NB4 (cell line): ENCODE measurements around the gene CACNA2D3.

Source experiments
- DNase-seq: peaks from one replicate; pipeline ENCODE4 v3.0.0; 2010; ENCODE audit warnings: low read depth
- H3K4me3 ChIP-seq: one replicate; pipeline ENCODE4 v1.5.1; 2011; ENCODE audit warnings: mild to moderate bottlenecking, low read depth, low read length, moderate library complexity
- MYC ChIP-seq: IDR thresholded peaks from 2 replicates; pipeline ENCODE4 v1.6.1; 2011; ENCODE audit warnings: low read depth, low read length
- POLR2A ChIP-seq: IDR thresholded peaks from 2 replicates; pipeline ENCODE4 v1.6.1; 2011; ENCODE audit warnings: mild to moderate bottlenecking; ENCODE audit not compliant: insufficient read length; ENCODE audit errors: extremely low read depth
- TF ChIP-seq, protein P1 (sequence below): IDR thresholded peaks from one replicate; pipeline ENCODE4 v1.5.1; 2012; ENCODE audit warnings: low read depth, low read length
- TF ChIP-seq, protein P2 (sequence below): IDR thresholded peaks from 2 replicates; pipeline ENCODE4 v1.6.1; 2011; ENCODE audit warnings: low read depth, low read length

Gene CACNA2D3

DNA sequence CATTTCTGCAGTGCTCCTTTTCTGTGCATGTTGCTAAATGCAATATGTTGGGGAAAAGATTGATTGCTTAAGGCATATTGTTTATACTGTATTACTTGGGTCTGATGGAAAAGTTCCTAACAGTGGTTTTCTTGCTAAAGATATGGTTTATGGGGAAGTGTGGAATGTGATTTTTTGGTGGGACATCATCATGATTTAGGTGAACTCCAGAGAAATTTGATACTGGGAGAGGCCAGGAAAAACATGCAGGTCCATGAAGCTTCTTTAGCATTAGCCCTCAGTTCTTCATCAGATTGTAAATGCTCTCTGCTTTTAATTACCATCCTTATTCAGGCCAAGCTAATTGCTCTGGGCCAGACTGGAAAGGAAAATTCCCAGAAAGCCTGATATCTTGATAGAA lies 658.0 kb downstream of the CACNA2D3 start:
- no peak for DNase-seq
- H3K4me3 ChIP-seq: no peak overlapping the region
- TF ChIP-seq MYC: no peak
- TF ChIP-seq, protein P1, sequence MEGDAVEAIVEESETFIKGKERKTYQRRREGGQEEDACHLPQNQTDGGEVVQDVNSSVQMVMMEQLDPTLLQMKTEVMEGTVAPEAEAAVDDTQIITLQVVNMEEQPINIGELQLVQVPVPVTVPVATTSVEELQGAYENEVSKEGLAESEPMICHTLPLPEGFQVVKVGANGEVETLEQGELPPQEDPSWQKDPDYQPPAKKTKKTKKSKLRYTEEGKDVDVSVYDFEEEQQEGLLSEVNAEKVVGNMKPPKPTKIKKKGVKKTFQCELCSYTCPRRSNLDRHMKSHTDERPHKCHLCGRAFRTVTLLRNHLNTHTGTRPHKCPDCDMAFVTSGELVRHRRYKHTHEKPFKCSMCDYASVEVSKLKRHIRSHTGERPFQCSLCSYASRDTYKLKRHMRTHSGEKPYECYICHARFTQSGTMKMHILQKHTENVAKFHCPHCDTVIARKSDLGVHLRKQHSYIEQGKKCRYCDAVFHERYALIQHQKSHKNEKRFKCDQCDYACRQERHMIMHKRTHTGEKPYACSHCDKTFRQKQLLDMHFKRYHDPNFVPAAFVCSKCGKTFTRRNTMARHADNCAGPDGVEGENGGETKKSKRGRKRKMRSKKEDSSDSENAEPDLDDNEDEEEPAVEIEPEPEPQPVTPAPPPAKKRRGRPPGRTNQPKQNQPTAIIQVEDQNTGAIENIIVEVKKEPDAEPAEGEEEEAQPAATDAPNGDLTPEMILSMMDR: no peak
- TF ChIP-seq POLR2A: no peak
- TF ChIP-seq, protein P2, sequence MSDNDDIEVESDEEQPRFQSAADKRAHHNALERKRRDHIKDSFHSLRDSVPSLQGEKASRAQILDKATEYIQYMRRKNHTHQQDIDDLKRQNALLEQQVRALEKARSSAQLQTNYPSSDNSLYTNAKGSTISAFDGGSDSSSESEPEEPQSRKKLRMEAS: no peak

DNA sequence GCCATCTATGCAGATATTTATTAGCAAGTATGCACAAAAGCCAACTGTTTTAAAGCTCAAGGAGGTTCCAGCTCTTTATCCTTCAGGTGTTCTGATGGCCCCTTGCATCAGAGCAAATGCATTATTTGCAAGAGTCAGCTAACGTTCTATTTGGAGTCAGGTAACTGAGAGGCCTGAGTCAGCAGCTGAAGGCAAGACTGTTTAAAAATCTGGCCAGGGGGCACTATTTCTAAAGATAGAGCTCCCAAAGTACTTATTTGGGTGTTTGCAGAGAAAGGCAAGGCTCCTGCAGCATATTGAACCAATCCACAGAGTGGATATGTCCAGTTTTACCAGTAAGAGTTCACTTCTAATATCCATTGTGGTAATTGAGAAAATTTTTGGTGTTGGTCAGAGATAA lies 659.4 kb downstream of the CACNA2D3 start:
- H3K4me3 ChIP-seq: no peak overlapping the region
- DNase-seq: no peak
- TF ChIP-seq POLR2A (no peak), MYC (no peak)
- TF ChIP-seq, protein P1: no peak
- TF ChIP-seq, protein P2: no peak

DNA sequence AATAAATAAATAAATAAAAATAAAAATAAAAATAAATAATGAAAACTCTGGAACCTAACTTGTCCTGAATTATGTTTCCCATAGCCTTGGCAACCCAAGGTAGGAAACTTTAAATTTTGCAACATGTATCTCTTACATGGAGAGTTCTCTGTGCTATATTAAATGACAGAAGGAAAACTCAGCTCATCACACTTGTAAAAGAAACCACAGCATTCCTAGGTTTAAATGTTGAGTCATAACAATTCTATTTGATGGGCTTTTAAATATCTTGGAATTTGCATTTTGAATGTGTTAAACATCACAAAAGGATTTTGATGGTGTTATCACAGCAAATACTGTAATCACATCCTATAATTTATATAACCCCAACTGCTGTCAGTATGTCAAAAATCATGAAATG lies 661.3 kb downstream of the CACNA2D3 start:
- TF ChIP-seq MYC: no peak
- TF ChIP-seq, protein P1: no peak
- TF ChIP-seq, protein P2: no peak
- TF ChIP-seq POLR2A: no peak
- H3K4me3 ChIP-seq: no peak overlapping the region
- no peak for DNase-seq

DNA sequence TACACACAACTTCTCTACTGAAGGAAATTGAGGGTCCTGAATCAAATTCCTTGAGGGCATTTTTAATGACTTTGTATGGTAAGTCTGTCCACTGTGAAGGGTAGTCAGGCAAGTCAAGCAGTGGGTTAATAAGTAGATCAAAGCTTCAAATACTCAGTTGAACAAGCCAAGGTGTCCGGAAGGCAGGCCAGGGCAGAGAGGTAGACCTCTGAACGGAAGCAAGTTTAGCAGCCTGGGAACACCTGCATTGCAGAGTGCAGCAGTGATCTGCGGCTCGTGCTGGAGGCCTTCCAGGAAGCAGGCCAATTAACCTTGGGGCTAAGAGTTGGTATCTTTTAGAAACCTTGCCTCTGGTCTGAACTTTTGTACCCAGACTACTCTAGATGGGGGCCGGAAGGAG lies 661.7 kb downstream of the CACNA2D3 start:
- DNase-seq: no peak
- no peak overlapping the region for H3K4me3 ChIP-seq
- TF ChIP-seq MYC (no peak), POLR2A (no peak)
- TF ChIP-seq, protein P2: no peak
- TF ChIP-seq, protein P1: no peak

DNA sequence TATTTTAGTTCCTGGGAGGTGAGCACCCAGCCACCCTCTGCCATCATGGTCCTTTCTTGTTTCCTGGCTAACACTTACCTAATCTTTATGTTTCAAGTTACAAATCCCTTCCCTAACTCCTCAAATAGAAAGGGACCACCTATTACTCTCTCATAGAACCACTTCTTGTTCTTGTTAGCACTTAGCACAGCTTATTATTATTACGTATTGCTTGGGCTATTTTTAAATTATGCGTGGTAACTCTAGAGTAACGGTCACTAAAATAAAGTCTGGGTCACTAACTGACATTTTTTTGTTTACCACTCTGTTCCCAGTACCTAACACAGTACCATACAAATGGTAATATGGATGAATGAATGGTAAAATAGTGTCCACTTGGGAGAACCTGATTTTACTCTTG lies 663.6 kb downstream of the CACNA2D3 start:
- TF ChIP-seq, protein P2: no peak
- TF ChIP-seq MYC (no peak), POLR2A (no peak)
- TF ChIP-seq, protein P1: no peak
- DNase-seq: no peak
- no peak overlapping the region for H3K4me3 ChIP-seq

DNA sequence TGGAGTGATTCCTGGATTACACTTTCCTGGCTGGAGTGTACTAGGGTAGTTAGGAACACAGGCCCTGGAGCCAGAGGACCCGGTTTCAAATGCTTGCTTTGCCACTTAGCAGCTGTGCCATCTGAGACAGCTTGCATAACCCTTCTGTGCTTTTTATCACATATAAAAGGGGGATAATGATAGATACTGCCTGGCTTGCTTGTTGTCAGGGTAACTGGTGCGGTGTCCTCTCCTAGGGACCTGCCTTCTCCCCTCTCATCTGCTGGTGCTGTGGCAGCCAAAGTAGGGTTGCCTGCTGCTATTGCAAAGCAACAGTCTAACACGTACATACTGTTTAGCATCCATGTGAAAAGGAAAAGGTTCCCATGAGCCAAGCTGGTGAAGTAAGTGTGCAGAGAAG lies 667.7 kb downstream of the CACNA2D3 start:
- no peak overlapping the region for H3K4me3 ChIP-seq
- DNase-seq: no peak

More for the DNA sequence above, 667.7 kb downstream of the CACNA2D3 start:
- TF ChIP-seq POLR2A: no peak
- TF ChIP-seq, protein P1: no peak
- TF ChIP-seq, protein P2: no peak
- TF ChIP-seq MYC: no peak
